ENCODE data around the gene ALOX5AP. TPM values are rescaled to one million over a fixed set of nuclear protein-coding genes. Genes with fewer than 3 reads are reported as not detected.

Gene ALOX5AP
- total and polyA plus RNA-seq, 2 donors (not counting 1 experiment from before 2014, with no cell fraction given), result 0.17 to 0.25 TPM

DNA sequence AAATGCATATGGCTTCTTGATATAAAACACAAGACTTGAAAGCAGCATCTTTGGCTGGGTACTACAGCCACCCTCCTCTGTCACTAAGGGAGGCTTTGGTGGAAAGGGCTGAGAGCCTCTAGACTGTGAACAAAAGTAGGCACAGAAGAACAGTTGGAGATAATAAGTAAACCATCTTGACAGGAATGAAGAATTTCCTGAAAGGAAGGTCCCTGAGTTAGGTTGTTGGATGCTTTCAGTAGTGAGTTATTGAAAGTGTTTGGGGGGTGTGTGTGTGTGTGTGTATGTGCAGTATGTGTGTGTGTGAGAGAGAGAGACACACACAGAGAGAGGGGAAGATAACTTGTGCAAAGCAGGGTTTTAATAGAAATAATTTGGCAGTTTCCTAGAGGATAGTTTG lies 38.2 kb downstream of the ALOX5AP start:
- Histone ChIP-seq H2AFZ (ENCODE audit: low read length) (no peak overlapping the region), H3K4me3 (replicated peaks in 1 of 4; ENCODE audit: control extremely low read depth in 1 of 4, insufficient read depth in 1 of 4, low read depth in 3 of 4, low read length in 4 of 4) (no peak overlapping the region), H3K4me1 (ENCODE audit: control insufficient read depth, extremely low read depth, insufficient read depth, low read length) (no peaks in the 10 kb centered on the region), H3K27ac (ENCODE audit: insufficient read depth, low read length) (no peak overlapping the region), H3K9me3 (ENCODE audit: control insufficient read depth, insufficient read depth, low read depth, low read length) (no peaks in the 10 kb centered on the region), H4K20me1 (ENCODE audit: control insufficient read depth, extremely low read depth, insufficient read depth, low read length) (no peaks in the 10 kb centered on the region), H3K79me2 (ENCODE audit: control insufficient read depth, insufficient read depth, low read length) (no peaks in the 10 kb centered on the region), H3K9ac (ENCODE audit: insufficient read depth, low read length) (no peak overlapping the region), H3K27me3 (ENCODE audit: control insufficient read depth, insufficient read depth, low read length) (peaks cover 4% of the 10 kb centered on the region), H3K4me2 (ENCODE audit: extremely low read depth, insufficient read depth, low read length) (no peak overlapping the region), H3K36me3 (ENCODE audit: control insufficient read depth, insufficient read depth, low read length) (no peaks in the 10 kb centered on the region)
- DNase-seq (ENCODE audit: low read depth in 2 of 2), result no peak
- no peak for TF ChIP-seq EZH2 (IDR thresholded peaks at IDR 0.05; ENCODE audit: low read length, missing control alignments)
- TF ChIP-seq, protein P1, sequence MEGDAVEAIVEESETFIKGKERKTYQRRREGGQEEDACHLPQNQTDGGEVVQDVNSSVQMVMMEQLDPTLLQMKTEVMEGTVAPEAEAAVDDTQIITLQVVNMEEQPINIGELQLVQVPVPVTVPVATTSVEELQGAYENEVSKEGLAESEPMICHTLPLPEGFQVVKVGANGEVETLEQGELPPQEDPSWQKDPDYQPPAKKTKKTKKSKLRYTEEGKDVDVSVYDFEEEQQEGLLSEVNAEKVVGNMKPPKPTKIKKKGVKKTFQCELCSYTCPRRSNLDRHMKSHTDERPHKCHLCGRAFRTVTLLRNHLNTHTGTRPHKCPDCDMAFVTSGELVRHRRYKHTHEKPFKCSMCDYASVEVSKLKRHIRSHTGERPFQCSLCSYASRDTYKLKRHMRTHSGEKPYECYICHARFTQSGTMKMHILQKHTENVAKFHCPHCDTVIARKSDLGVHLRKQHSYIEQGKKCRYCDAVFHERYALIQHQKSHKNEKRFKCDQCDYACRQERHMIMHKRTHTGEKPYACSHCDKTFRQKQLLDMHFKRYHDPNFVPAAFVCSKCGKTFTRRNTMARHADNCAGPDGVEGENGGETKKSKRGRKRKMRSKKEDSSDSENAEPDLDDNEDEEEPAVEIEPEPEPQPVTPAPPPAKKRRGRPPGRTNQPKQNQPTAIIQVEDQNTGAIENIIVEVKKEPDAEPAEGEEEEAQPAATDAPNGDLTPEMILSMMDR (conservative IDR thresholded peaks at IDR 0.05 in 1 of 2, IDR thresholded peaks at IDR 0.05 in 1 of 2; ENCODE audit: low read depth in 1 of 2, low read length in 2 of 2), result no peak

DNA sequence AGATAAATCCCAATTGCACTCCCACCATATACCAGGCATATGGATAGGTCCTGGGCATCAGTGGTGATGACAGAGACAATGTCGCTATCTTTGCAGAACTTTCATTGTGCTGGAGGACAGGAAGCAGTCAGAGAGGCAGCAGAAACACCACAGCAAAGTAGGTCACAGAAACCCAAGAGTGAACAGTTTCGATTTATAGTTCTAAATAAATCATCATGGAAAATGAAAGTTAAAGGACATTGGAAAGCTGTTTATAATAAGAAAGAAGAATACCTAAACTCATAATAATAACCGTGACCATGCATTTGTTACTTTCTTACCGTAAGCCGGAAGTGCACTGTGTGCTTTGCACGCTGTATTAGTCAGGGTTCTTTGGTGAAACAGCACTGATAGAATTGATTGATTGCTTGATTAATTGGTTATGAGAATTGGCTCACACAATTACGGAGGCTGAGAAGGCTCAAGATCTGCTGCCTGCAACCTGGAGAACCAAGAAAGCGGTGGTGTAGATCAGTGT lies 38.9 kb downstream of the ALOX5AP start:
- Histone ChIP-seq H3K4me1 (ENCODE audit: control insufficient read depth, extremely low read depth, insufficient read depth, low read length) (no peaks in the 10 kb centered on the region), H3K79me2 (ENCODE audit: control insufficient read depth, insufficient read depth, low read length) (no peaks in the 10 kb centered on the region), H3K9me3 (ENCODE audit: control insufficient read depth, insufficient read depth, low read depth, low read length) (no peaks in the 10 kb centered on the region), H3K27me3 (ENCODE audit: control insufficient read depth, insufficient read depth, low read length) (peaks cover 4% of the 10 kb centered on the region), H3K36me3 (ENCODE audit: control insufficient read depth, insufficient read depth, low read length) (no peaks in the 10 kb centered on the region), H3K9ac (ENCODE audit: insufficient read depth, low read length) (no peak overlapping the region), H3K27ac (ENCODE audit: insufficient read depth, low read length) (no peak overlapping the region), H3K4me3 (replicated peaks in 1 of 4; ENCODE audit: control extremely low read depth in 1 of 4, insufficient read depth in 1 of 4, low read depth in 3 of 4, low read length in 4 of 4) (no peak overlapping the region), H3K4me2 (ENCODE audit: extremely low read depth, insufficient read depth, low read length) (no peak overlapping the region), H4K20me1 (ENCODE audit: control insufficient read depth, extremely low read depth, insufficient read depth, low read length) (no peaks in the 10 kb centered on the region), H2AFZ (ENCODE audit: low read length) (no peak overlapping the region)
- TF ChIP-seq, protein P1 (conservative IDR thresholded peaks at IDR 0.05 in 1 of 2, IDR thresholded peaks at IDR 0.05 in 1 of 2; ENCODE audit: low read depth in 1 of 2, low read length in 2 of 2), result no peak
- TF ChIP-seq EZH2 (IDR thresholded peaks at IDR 0.05; ENCODE audit: low read length, missing control alignments), result no peak
- DNase-seq (ENCODE audit: low read depth in 2 of 2), result no peak

DNA sequence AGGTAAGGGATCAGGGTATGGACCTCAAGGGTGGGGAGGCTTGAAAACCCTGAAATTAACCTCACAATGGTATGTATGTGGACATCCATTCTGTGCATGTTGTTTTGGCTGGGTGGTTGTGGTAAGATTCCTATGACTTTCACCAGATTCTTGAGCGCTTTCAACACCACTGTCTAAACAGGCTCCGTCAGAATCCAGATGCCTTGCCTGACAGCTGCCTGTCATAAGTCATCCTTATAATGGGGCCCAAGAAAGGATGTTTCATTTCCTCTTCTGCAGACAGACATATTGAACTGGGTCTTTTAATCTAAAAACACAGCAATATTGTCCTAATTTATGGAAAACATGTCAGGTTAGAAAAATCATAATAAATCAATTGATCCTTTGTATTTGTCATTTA lies 41.3 kb downstream of the ALOX5AP start:
- H3K27ac ChIP-seq (ENCODE audit: insufficient read depth, low read length), result no peak overlapping the region
- H4K20me1 ChIP-seq (ENCODE audit: control insufficient read depth, extremely low read depth, insufficient read depth, low read length), result no peaks in the 10 kb centered on the region
- H3K9me3 ChIP-seq (ENCODE audit: control insufficient read depth, insufficient read depth, low read depth, low read length), result no peaks in the 10 kb centered on the region
- H3K4me2 ChIP-seq (ENCODE audit: extremely low read depth, insufficient read depth, low read length), result no peak overlapping the region
- no peak overlapping the region for H2AFZ ChIP-seq (ENCODE audit: low read length)
- peaks cover 13% of the 10 kb centered on the region for H3K27me3 ChIP-seq (ENCODE audit: control insufficient read depth, insufficient read depth, low read length)
- H3K4me3 ChIP-seq (replicated peaks in 1 of 4; ENCODE audit: control extremely low read depth in 1 of 4, insufficient read depth in 1 of 4, low read depth in 3 of 4, low read length in 4 of 4), result no peak overlapping the region
- no peaks in the 10 kb centered on the region for H3K79me2 ChIP-seq (ENCODE audit: control insufficient read depth, insufficient read depth, low read length)
- H3K9ac ChIP-seq (ENCODE audit: insufficient read depth, low read length), result no peak overlapping the region
- TF ChIP-seq, protein P1 (conservative IDR thresholded peaks at IDR 0.05 in 1 of 2, IDR thresholded peaks at IDR 0.05 in 1 of 2; ENCODE audit: low read depth in 1 of 2, low read length in 2 of 2), result no peak
- no peak for TF ChIP-seq EZH2 (IDR thresholded peaks at IDR 0.05; ENCODE audit: low read length, missing control alignments)
- H3K36me3 ChIP-seq (ENCODE audit: control insufficient read depth, insufficient read depth, low read length), result no peaks in the 10 kb centered on the region
- no peak for DNase-seq (ENCODE audit: low read depth in 2 of 2)
- H3K4me1 ChIP-seq (ENCODE audit: control insufficient read depth, extremely low read depth, insufficient read depth, low read length), result no peaks in the 10 kb centered on the region

Measured in fibroblast of lung (primary cell).